Fibroblast of the conjunctiva (primary cell): ENCODE results near the gene RICTOR.
"Not testable (repeated sequence)": the region's sequence is repeated elsewhere in the genome, so short reads cannot be mapped to it uniquely, and the experiment has no call there.

Experiments used
- DNase-seq: peaks from one replicate; pipeline ENCODE4 v3.0.0-alpha.2; 2010; ENCODE audit warnings: low read depth

Gene RICTOR

DNA sequence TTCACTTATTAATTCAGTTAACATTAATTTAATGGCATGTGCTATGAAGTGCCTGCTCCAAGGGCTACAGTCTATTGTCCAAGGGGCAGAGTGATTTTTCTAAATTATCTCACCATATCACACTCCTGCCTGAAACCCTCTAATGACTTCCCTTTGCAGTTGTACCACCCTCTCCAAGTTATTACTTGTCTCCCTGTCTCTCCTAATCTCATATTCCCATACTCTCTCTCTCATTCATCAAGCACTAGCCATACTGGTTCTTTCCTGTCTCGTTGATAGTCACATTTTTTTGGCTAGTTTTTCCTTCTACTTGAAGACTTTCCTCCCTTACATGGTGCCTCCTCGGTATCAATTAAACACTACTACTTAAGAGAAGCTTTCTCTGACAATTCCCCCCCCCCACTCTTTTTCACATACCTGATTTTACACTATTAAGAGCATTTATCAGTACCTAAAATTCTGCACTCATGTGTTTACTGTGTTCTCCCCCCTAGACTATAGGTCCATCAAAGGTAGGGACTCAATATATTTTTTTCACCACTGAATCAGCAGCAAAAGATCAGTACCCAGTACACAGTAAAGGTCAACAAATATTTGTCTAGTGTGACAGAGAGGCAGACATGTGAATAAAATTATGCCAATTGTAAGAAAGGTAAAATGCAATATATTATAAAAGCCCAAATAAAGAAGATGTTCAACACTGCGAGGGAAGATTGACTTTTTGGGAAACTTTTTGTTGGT lies 19.0 kb downstream of the RICTOR start:
- no peak for DNase-seq

DNA sequence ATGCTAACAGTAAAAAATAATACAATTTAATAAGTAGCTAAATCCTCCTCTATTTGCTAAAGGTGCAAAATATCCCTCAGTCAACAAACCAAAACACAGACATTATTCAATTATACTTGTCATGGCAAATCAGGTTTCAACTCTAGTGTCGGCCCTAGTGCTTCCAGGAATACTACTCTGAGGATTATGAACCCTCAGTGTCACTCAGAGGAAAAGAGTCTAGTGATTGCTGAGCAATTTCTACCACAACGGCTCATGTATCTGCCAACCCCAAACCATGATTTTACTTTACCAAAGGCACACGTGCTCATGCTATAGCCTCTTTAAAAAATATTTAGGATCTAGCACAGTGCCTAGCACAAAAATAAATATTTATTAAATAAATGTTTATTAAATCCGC lies 21.0 kb downstream of the RICTOR start:
- DNase-seq: no peak

DNA sequence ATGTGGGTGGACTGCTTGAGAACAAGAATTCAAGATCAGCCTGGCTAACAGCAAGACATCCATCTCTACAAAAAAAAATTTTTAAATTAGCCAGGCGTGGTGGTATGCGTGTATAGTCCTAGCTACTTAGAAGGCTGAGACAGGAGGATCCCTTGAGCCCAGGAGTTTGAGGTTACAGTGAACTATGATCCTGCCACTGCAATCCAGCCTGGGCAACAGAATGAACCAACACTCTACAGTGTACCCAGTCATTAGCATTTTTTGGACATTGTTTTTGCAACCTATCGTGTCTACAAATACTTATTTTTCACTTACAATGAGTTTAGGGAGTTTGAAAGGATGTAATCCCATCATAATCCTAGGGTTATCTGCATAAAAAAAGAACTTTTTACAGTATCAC lies 22.1 kb downstream of the RICTOR start:
- DNase-seq: no peak

DNA sequence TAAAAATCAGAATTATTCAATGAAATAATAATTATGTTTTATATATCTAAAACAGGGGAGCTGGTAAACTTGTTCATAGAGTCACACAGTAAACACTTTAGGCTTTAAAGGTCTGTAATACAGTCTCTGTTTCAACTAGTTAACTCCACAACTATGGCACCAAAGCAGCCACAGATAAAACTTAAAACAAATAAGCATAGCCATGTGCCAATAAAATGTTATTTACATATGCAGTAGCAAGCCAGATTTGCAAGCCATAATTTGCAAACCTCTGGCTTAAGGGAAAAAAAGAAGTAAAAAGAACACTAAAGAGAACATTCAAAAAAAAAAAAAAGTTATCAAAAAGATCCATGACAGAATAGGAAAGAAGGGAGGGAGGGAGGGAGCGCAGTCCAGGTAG lies 24.9 kb downstream of the RICTOR start:
- no peak for DNase-seq

DNA sequence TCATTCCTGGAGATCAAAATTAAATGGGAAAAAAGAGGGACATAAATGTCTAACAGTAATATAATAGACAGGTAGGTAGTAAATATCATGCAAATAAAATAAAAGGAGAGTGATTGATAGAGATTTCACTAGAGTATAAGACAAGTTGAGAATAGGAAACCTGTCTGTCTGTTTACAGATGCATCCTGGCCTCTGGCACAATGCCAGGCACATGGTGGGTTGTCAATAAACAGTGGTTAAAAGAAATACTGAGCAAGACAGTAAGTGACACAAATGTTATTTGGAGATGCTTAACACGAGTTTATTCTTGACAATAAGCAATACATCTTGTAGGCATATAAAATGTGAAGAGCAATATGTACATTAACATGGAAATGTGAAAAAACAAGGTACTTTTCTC lies 33.3 kb downstream of the RICTOR start:
- no peak for DNase-seq

DNA sequence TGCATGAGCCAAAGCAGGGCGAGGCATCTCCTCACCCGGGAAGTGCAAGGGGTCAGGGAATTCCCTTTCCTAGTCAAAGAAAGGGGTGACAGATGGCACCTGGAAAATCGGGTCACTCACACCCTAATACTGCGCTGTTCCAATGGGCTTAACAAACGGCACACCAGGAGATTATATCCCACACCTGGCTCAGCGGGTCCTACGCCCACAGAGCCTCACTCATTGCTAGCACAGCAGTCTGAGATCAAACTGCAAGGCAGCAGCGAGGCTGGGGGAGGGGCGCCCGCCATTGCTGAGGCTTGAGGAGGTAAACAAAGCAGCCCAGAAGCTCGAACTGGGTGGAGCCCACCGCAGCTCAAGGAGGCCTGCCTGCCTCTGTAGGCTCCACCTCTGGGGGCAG lies 39.7 kb downstream of the RICTOR start:
- DNase-seq: not testable (repeated sequence)

DNA sequence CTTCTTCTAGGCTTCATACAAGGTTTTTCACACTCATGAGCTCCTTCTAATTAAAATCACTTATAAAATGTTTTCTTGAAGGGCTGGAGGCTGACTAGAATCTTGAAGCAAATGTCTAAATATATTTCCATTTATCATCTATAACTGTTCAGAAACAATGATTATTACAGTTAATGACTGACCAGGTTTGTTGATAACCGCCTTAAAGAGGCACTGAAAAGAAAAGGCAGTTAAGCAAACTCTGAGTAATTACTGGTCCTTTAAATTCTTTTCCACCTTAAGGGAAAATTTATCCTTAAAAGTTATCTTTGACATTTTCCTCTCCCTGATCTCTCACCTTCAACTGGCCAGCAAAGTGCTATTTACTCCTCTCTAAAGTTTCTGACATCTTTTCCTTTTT lies 43.2 kb downstream of the RICTOR start:
- DNase-seq: no peak

DNA sequence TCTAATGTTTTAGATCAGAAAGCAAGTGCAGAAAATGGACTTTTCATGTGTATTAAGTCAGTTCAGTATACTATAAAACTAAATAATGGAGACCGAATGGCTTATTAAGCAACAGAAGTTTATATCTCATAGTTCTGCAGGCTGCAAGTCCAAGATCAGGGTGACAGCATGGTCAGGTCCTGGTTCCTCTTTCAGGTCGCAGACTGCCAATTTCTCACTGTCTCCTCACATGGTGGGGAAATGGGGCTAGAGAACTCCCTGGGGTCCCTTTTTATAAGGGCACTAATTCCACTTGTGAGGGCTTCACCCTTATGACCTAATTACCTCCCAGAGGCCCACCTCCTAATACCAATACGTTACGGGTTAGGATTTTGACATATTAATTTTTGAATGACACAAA lies 48.7 kb downstream of the RICTOR start:
- DNase-seq: no peak

DNA sequence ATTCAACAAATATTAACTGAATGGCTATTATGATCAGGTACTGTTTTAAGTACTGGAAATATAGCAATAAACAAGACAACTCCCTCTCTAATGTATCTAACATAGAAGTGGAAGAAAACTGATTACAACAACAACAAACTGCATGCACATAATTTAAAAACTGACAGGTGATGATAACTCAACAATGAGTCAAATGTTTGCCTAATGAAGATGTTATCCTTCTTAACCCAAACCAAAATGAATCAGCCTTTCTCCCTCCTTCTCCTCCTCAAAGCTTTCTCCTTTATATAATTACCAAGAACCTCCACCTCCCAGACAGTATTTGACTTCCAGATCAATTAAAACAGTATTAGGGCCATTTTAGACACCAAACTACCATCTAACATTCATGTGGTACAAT lies 49.3 kb downstream of the RICTOR start:
- no peak for DNase-seq

DNA sequence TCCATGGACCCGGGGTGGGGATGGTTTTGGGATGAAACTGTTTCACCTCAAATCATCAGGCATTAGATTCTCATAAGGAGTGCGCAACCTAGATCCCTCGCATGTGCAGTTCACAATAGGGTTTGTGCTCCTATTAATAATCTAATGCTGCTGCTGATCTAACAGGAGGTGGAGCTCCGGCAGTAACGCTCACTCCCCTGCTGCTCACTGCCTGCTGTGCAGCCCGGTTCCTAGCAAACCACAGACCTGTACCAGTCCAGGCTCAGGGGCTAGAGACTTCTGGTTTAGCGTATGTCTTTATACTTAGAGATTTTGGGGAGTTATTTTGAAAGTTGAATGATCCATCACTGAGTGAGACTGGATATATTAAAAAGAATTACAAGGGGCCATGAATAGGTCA lies 50.2 kb downstream of the RICTOR start:
- no peak for DNase-seq

DNA sequence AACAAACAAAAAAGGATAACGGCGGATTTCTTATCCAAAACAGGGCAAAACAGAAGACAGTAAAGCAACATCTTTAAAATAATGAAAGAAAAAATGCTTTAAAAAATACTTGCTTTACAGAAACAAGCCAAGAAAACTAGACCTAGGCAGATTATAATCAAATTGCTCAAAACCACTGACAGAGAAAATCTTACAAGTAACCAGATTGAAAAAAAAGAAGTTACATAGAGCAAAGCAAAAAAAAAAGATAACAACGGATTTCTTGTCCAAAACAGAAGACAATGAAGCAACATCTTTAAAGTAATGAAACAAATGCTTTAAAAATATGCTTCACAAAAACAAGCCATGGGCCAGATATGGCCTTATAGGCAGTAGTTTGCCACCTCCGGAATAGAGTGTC lies 51.1 kb downstream of the RICTOR start:
- no peak for DNase-seq

DNA sequence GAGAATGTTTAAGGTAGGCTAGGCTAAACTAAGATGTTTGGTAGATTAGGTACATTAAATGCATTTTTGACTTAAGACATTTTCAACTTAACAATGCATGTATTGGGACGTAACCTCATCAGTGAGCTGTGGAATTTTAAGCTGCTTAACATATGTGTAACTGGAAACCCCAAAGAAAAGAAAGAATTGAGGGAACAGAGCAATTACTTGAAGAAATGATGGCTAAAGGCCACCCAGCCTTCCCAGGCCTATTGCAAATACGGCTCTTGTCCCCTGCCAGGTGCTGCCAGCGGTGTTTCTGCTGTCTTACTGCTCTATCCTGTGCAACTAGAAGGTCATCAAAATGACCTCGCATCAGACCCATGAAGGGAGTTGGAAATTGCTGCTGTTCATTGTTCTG lies 52.0 kb downstream of the RICTOR start:
- no peak for DNase-seq

DNA sequence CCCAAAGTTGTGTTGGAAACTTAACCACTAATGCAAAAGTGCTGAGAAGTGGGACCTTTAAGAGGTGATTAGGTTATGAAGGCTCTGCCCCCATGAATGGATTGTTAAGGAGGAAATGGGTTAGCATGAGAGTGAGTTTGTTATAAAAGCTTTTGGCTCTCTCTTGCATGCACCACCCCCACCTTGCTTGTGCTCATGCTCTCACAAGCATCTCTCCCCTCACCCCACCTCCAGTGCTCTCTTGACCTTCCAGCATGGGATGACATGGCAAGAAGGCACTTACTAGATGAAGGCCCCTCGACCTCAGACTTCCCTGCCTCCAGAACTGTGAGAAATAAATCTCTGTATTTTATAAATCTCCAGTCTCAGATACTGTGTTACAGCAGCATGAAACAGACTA lies 52.8 kb downstream of the RICTOR start:
- no peak for DNase-seq

DNA sequence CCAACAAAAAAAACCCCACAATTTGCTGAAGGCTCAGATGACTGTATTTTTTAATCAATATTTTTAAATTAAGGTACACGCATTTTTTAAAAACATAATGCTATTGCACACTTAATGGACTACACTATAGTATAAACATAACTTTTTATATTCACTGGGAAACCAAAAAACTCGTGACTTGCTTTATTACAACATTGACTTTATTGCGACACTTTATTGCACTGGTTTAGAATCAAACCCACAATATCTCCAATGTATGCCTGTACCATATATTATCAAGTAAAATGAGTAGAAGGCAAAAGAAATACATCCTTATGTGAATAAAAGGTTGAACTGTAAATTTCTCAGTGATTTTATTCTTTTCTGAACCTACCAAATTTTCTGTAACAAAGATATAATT lies 53.7 kb downstream of the RICTOR start:
- no peak for DNase-seq

DNA sequence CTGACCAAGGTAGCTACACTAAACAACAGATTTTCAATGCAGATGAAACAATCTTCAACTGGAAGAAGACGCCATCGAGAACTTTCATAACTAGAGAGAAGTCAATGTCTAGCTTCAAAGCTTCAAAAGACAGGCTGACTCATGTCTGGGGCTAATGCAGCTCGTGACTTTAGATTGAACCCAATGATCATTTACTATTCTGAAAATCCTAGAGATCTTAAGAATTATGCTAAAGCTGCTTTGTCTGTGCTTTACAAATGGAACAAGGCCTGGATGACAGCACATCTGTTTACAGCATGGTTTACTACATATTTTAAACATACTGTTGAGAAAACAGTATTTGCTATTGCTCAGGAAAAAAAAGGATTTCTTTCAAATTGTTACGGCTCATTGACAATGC lies 54.9 kb downstream of the RICTOR start:
- DNase-seq: no peak

DNA sequence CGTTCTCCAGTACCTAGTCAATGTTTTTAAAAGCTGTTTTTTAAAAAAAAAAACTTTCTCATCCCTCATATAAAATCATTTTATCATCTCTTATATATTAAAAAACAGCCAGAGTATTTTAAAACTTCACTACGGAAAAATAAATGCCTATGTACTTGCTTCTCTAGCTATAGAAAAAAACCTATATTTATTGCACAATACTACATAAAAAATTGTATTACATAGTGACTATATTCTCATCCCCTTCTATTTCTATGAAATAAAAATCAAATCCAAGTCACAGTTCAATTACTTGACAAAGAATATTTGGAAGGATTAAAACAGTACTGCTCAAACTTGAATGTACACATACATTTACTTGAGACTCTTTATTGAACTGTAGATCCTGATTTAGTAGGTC lies 56.7 kb downstream of the RICTOR start:
- DNase-seq: no peak

DNA sequence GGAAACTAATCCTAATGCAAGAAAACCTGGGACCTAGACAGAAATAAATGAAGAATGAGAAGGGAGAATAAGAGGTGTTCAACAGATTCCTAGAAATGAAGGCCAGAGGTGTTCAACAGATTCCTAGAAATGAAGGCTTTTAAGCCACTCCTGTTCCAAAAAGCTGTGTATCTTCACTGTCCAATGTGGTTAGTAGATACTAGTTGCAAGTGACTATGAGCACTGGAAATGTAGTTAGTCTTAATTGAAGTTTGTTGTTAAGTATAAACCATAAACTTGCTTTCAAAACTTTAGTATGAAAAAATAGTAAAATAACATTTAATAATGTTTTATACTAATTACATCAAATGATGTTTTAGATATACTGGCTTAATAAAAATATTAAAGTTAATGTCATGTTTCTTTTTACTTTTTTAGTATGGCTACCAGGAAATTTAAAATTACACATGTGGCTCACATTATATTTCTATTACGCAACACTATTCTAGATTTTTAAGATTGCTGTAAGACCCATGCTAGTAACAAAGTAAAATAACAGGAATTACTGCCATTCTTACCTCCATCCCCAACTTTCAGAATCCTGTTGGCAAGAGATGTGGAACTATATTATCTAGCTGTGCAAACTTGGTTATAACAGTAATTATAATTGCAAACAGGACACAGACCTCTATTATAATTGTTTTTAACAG lies 57.5 kb downstream of the RICTOR start:
- no peak for DNase-seq

DNA sequence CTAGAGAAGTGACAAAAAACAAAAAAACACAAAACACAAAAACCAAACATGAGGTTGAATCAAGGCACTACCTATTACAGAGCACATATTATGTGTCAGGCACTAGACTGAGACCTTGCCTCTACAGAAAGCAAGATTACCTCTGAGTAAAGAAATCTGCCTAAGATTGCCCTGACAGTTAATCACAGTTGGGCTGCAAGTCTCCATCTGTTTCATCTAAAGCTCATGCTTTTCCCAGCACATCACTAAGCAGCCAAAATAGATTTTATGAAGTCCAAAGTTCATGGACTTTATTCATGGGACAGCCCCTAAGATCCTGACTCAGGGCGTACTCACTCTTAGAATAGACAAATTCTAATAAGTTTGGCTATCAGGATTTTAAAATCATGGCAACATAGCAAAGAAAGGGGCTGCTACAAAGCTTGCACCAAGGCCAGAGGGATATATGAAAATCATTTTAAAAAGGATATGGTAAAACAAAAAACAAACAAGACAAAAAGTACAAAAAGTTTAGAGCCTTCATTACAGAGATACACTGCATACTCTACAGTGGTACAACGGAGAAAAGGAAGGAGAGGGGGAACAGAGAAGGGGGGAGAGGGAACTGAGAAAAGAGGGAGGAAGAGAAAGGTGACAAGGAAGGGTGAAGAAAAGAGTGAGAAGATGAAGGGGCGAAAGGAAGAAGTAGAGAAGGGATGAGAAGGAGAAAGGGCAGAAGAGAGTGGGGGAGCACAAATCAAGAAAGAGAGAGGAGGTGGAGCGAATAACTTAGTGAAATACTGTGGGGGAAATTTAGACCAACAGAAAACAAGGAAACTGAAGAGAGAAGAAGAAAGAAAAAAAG lies 58.2 kb downstream of the RICTOR start:
- DNase-seq: peak; percentile 65

DNA sequence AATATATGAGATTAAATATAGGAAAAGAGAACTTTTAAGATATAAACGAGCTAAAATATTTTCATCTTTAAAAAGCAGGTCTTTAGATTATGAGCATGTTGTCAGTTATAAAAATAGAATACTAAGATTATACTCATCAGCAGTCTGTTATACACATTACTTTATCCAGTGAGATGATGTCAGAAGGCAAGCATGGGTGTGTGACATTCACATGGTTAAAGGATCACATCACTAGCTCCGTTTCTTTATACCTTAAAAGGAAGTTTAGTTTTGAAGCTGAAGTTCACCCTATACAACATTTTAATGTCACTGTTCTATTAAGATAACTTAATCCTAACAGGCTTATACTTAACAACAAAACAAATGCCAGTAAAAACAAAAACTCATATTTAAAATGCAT lies 59.6 kb downstream of the RICTOR start:
- peak; percentile 71 for DNase-seq

DNA sequence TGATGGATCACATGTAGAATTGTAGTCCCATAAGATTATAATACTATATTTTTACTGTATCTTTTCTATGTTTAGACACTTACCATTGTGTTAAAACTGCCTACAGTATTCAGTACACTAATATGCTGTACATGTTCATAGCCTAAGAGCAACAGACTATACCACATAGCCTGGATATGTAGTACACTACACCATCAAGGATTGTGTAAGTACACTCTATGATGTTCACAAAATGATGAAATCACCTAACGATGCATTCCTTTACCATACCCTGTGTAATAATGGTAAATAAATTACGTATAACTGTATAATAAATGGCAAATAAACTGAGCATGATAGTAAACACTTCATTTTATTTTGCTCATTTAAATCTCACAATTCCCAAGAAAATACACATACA lies 60.3 kb downstream of the RICTOR start:
- DNase-seq: no peak

DNA sequence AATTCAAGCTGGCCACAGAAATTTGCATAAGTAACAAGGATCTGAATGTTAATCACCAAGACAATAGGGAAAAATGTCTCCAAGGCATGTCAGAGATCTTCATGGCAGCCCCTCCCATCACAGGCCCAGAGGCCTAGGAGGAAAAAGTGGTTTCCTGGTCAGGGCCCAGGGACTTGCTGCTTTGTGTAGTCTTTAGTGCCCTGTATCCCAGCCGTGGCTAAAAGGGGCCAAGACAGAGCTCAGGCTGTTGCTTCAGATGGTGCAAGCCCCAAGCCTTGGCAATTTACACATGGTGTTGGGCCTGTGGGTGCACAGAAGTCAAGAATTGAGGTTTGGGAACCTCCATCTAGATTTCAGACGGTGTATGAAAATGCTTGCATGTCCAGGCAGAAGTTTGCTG lies 63.2 kb downstream of the RICTOR start:
- not testable (repeated sequence) for DNase-seq

DNA sequence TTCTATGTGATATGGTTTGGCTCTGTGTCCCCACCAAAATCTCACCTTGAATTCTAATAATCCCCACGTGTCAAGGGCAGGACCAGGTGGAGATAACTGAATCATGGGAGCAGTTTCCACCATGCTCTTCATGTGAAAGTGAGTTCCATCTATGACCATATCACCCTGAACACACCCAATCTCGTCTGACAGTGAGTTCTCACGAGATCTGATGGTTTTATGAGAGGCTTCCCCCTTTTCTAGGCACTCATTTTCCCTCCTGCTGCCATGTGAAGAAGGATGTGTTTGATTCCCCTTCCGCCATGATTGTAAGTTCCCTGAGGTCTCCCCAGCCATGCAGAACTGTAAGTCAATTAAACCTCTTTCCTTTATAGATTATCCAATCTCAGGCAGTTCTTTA lies 64.2 kb downstream of the RICTOR start:
- DNase-seq: no peak

DNA sequence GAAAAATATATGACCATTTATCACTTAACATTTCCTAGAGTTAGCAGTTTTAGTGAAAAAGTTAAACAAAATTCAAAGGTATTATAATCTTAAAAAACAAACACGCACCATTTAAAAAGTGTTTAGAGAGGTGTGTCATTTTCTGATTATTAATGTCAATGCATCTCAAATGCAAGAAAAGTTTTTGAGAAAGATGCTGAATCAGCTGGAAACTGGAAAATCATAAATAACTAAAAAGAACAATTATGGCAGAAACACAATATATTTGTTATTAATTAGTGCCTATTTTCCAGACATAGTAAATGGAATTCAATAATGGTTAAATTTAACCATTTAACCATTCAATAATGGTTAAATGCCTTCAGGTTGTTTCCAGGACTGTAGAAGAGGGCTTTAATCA lies 64.9 kb downstream of the RICTOR start:
- DNase-seq: no peak
